Esophagus squamous epithelium (tissue), 5 donors: ENCODE measurements around the gene ADGRV1. TPM values are rescaled to one million over a fixed set of nuclear protein-coding genes. Genes with fewer than 3 reads are reported as not detected.

Source experiments
- DNase-seq: peaks from one replicate; lab custom pipeline; 2025; lab: John Stamatoyannopoulos, UW
- H3K27ac ChIP-seq, 4 donors: fragments of 200-600 bp; sonication (generic); one replicate each; pipeline ENCODE4 v1.5.1; 2016 to 2019; ENCODE audit warnings: mild to moderate bottlenecking in 1 of 4
- H3K27me3 ChIP-seq, 4 donors: fragments of 200-600 bp; sonication (generic); 1 replicate in 3 of 4; 2 replicates in 1 of 4; pipeline versions ENCODE4 v1.5.1 to v1.6.0; 2017 to 2021; ENCODE audit warnings: antibody characterized with exemption in 1 of 4
- H3K36me3 ChIP-seq, 3 donors: fragments of 200-600 bp; sonication (generic); one replicate each; pipeline ENCODE4 v1.5.1; 2016 to 2019
- H3K4me1 ChIP-seq, 3 donors: fragments of 200-600 bp; sonication (generic); one replicate each; pipeline ENCODE4 v1.5.1; 2017 to 2019
- H3K4me3 ChIP-seq, 4 donors: fragments of 200-600 bp; sonication (generic); 1 replicate in 3 of 4; 2 replicates in 1 of 4; pipeline ENCODE4 v1.5.1; 2016 to 2019; ENCODE audit warnings: mild to moderate bottlenecking in 2 of 4, moderate library complexity in 1 of 4
- H3K9me3 ChIP-seq, 3 donors: fragments of 200-600 bp; sonication (generic); one replicate each; pipeline ENCODE4 v1.5.1; 2016 to 2019
- POLR2A ChIP-seq, 4 donors: fragments of 450-650 bp; IDR thresholded peaks; one replicate each; pipeline ENCODE4 v1.6.1; 2017; ENCODE audit warnings: antibody characterized with exemption in 4 of 4, mild to moderate bottlenecking in 4 of 4, moderate library complexity in 3 of 4
- WGBS, 2 donors: methylation state at CpG; one replicate each; pipeline ENCODE4 v1.1.5; 2018; 5-methylcytosine and 5-hydroxymethylcytosine counted together
- intact Hi-C: fragments of 100-400 bp; cut with DNase I; formaldehyde crosslinking; loops from one replicate; pipeline ENCODE4 v1.15.0; 2022
- total RNA-seq, 4 donors: library from RNA; depleted of rRNA; stranded (reverse); fragments of >200 nt; gene quantifications; one replicate each; pipeline ENCODE4 v1.1.0, GENCODE V29; 2016
- TF ChIP-seq, protein P1 (sequence below), 6 experiments: fragments of 450-650 bp in 4 of 6; fragments of 200-600 bp in 2 of 6; sonication (generic) in 2 of 6; IDR thresholded peaks; one replicate each; pipeline ENCODE4 v1.5.1; 2016 to 2019; ENCODE audit warnings: antibody characterized with exemption in 6 of 6, mild to moderate bottlenecking in 4 of 6, moderate library complexity in 4 of 6
- donor health status: DM: yes; HTN: yes; CAD: no.

The ADGRV1 gene, protein sequence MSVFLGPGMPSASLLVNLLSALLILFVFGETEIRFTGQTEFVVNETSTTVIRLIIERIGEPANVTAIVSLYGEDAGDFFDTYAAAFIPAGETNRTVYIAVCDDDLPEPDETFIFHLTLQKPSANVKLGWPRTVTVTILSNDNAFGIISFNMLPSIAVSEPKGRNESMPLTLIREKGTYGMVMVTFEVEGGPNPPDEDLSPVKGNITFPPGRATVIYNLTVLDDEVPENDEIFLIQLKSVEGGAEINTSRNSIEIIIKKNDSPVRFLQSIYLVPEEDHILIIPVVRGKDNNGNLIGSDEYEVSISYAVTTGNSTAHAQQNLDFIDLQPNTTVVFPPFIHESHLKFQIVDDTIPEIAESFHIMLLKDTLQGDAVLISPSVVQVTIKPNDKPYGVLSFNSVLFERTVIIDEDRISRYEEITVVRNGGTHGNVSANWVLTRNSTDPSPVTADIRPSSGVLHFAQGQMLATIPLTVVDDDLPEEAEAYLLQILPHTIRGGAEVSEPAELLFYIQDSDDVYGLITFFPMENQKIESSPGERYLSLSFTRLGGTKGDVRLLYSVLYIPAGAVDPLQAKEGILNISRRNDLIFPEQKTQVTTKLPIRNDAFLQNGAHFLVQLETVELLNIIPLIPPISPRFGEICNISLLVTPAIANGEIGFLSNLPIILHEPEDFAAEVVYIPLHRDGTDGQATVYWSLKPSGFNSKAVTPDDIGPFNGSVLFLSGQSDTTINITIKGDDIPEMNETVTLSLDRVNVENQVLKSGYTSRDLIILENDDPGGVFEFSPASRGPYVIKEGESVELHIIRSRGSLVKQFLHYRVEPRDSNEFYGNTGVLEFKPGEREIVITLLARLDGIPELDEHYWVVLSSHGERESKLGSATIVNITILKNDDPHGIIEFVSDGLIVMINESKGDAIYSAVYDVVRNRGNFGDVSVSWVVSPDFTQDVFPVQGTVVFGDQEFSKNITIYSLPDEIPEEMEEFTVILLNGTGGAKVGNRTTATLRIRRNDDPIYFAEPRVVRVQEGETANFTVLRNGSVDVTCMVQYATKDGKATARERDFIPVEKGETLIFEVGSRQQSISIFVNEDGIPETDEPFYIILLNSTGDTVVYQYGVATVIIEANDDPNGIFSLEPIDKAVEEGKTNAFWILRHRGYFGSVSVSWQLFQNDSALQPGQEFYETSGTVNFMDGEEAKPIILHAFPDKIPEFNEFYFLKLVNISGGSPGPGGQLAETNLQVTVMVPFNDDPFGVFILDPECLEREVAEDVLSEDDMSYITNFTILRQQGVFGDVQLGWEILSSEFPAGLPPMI (N-terminal part only)
- total RNA-seq, result 10 to 100 TPM in 1 of 4 donors, 1 to 10 TPM in 3; 1.9 to 14.1 (median 4.0) TPM

GRCh38 chr5:90558344-90559192 lies at the start of gene ADGRV1:
Gene ADGRV1, plus strand, starts transcription at chr5:90558797. Its CDS starts 99 bp downstream, at chr5:90558896.
- Histone ChIP-seq H3K27ac (no peak within 1 kb of the TSS), H3K4me3 (peak within 1 kb of the TSS; percentile 1 to 57 (median 34)), H3K27me3 (peaks cover 0 to 98% (median 3%) of the 10 kb centered on the region in 4 donors), H3K9me3 (no peaks in the 10 kb centered on the region), H3K4me1 (peaks cover 7 to 16% (median 7%) of the 10 kb centered on the region in 3 donors), H3K36me3 (no peaks in the 10 kb centered on the region)
- DNase-seq, result no peak
- TF ChIP-seq, protein P1, sequence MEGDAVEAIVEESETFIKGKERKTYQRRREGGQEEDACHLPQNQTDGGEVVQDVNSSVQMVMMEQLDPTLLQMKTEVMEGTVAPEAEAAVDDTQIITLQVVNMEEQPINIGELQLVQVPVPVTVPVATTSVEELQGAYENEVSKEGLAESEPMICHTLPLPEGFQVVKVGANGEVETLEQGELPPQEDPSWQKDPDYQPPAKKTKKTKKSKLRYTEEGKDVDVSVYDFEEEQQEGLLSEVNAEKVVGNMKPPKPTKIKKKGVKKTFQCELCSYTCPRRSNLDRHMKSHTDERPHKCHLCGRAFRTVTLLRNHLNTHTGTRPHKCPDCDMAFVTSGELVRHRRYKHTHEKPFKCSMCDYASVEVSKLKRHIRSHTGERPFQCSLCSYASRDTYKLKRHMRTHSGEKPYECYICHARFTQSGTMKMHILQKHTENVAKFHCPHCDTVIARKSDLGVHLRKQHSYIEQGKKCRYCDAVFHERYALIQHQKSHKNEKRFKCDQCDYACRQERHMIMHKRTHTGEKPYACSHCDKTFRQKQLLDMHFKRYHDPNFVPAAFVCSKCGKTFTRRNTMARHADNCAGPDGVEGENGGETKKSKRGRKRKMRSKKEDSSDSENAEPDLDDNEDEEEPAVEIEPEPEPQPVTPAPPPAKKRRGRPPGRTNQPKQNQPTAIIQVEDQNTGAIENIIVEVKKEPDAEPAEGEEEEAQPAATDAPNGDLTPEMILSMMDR (IDR thresholded peaks at IDR 0.05), result no peak
- TF ChIP-seq POLR2A (IDR thresholded peaks at IDR 0.05), result no peak
- intact Hi-C loops, result no loop called here
- WGBS, 2 donors, result 0% methylated on average over 16 to 30 of the region's 60 CpGs

DNA sequence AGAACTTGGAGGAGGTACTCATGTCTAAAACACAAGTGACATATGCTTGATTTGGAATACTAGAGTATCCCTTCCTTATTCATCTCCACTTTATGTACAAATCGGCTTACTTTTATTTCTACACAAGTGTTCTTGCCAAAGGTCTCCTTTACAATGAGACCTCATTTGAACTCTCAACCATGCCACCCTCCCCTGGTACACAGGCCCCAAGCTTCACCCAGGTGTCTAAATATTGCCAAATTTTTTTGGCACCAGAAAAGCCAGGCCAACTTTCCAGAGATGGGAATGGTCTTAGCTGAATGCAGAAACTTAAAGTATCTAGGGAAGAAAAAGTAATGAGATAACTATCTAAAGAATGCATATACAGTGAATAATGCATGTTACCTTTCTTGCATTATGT lies 48.2 kb upstream of the ADGRV1 start:
- H3K27me3 ChIP-seq, result no peaks in the 10 kb centered on the region
- no peak overlapping the region for H3K27ac ChIP-seq
- no peak for DNase-seq
- H3K36me3 ChIP-seq, result peaks cover 0 to 5% (median 0%) of the 10 kb centered on the region in 3 donors
- intact Hi-C loops, result no loop called here
- no peak overlapping the region for H3K4me3 ChIP-seq
- TF ChIP-seq, protein P1 (IDR thresholded peaks at IDR 0.05), result no peak
- TF ChIP-seq POLR2A (IDR thresholded peaks at IDR 0.05), result no peak
- H3K9me3 ChIP-seq, result no peaks in the 10 kb centered on the region
- WGBS, 2 donors, result 90 to 100% methylated on average over 1 of the region's 1 CpG
- no peaks in the 10 kb centered on the region for H3K4me1 ChIP-seq

GRCh38 chr5:90514520-90514919 lies 44.1 kb upstream of the ADGRV1 start:
- TF ChIP-seq, protein P1 (IDR thresholded peaks at IDR 0.05), result no peak
- no peak for TF ChIP-seq POLR2A (IDR thresholded peaks at IDR 0.05)
- intact Hi-C loops, result no loop called here
- Histone ChIP-seq H3K27ac (no peak overlapping the region), H3K36me3 (peaks cover 0 to 19% (median 0%) of the 10 kb centered on the region in 3 donors), H3K4me3 (no peak overlapping the region), H3K9me3 (no peaks in the 10 kb centered on the region), H3K27me3 (no peaks in the 10 kb centered on the region), H3K4me1 (peaks cover 0 to 12% (median 0%) of the 10 kb centered on the region in 3 donors)
- 62 to 72% methylated on average over 2 to 3 of the region's 3 CpGs for WGBS, 2 donors
- DNase-seq, result no peak

- TF ChIP-seq, protein P1 (IDR thresholded peaks at IDR 0.05), result no peak
- TF ChIP-seq POLR2A (IDR thresholded peaks at IDR 0.05), result no peak
- peaks cover 0 to 12% (median 0%) of the 10 kb centered on the region in 3 donors for H3K4me1 ChIP-seq
- intact Hi-C loops, result no loop called here
- H3K36me3 ChIP-seq, result peaks cover 0 to 58% (median 0%) of the 10 kb centered on the region in 3 donors
- no peaks in the 10 kb centered on the region for H3K9me3 ChIP-seq
- no peak overlapping the region for H3K4me3 ChIP-seq
- no peaks in the 10 kb centered on the region for H3K27me3 ChIP-seq
- peak overlapping the region in 2 of 4 donors; percentile 31 to 39 for H3K27ac ChIP-seq
- no peak for DNase-seq
These were observed 39.9 kb upstream of the ADGRV1 start for GRCh38 chr5:90518661-90519060.
